ENCODE measurements around the gene EVA1A. TPM values are rescaled to one million over a fixed set of nuclear protein-coding genes. Genes with fewer than 3 reads are reported as not detected.

Gene EVA1A
- total RNA-seq, 1 donor from 2014 or later = 112 TPM

- Histone ChIP-seq H3K36me3 (ENCODE audit: control insufficient read depth, insufficient read depth, low read length) (no peaks in the 10 kb centered on the region), H3K27me3 (ENCODE audit: control insufficient read depth, insufficient read depth, low read length) (no peaks in the 10 kb centered on the region), H3K4me3 (ENCODE audit: low read depth, low read length) (no peak overlapping the region)
- no peak for DNase-seq (ENCODE audit: low read depth)
- TF ChIP-seq CTCF (IDR thresholded peaks at IDR 0.05; ENCODE audit: insufficient read depth, low read length, poor library complexity, severe bottlenecking) = no peak
Measured at GRCh38 chr2:75454241-75454620, 106.5 kb downstream of the EVA1A start.

GRCh38 chr2:75453384-75454240 is 107.1 kb downstream of the EVA1A start:
- Histone ChIP-seq H3K36me3 (ENCODE audit: control insufficient read depth, insufficient read depth, low read length) (no peaks in the 10 kb centered on the region), H3K4me3 (ENCODE audit: low read depth, low read length) (no peak overlapping the region), H3K27me3 (ENCODE audit: control insufficient read depth, insufficient read depth, low read length) (no peaks in the 10 kb centered on the region)
- TF ChIP-seq CTCF (IDR thresholded peaks at IDR 0.05; ENCODE audit: insufficient read depth, low read length, poor library complexity, severe bottlenecking) = no peak
- DNase-seq (ENCODE audit: low read depth) = no peak

- no peak for TF ChIP-seq CTCF (IDR thresholded peaks at IDR 0.05; ENCODE audit: insufficient read depth, low read length, poor library complexity, severe bottlenecking)
- no peak for DNase-seq (ENCODE audit: low read depth)
- no peaks in the 10 kb centered on the region for H3K27me3 ChIP-seq (ENCODE audit: control insufficient read depth, insufficient read depth, low read length)
- H3K36me3 ChIP-seq (ENCODE audit: control insufficient read depth, insufficient read depth, low read length) = no peaks in the 10 kb centered on the region
- no peak overlapping the region for H3K4me3 ChIP-seq (ENCODE audit: low read depth, low read length)
Measured at GRCh38 chr2:75450068-75450467, 110.7 kb downstream of the EVA1A start.

- no peak for DNase-seq (ENCODE audit: low read depth)
- no peaks in the 10 kb centered on the region for H3K27me3 ChIP-seq (ENCODE audit: control insufficient read depth, insufficient read depth, low read length)
- H3K36me3 ChIP-seq (ENCODE audit: control insufficient read depth, insufficient read depth, low read length) = no peaks in the 10 kb centered on the region
- no peak overlapping the region for H3K4me3 ChIP-seq (ENCODE audit: low read depth, low read length)
- TF ChIP-seq CTCF (IDR thresholded peaks at IDR 0.05; ENCODE audit: insufficient read depth, low read length, poor library complexity, severe bottlenecking) = no peak
Measured at GRCh38 chr2:75447176-75447575, 113.6 kb downstream of the EVA1A start.

Other genes starting within 250 kb of the EVA1A start
- 56.8 and 64.2 TPM in 2 replicates for gene MRPL19, start 85.8 kb upstream of the EVA1A start, total RNA-seq
- gene GCFC2, start 150.0 kb upstream of the EVA1A start, total RNA-seq = 19.2 and 19.8 TPM in 2 replicates